Medulla oblongata (tissue), 1 donor: Measurements from ENCODE around the gene BRD4.
A peak's percentile ranks its signal among the peaks of the same experiment; 100 is the strongest.

Experiments used
- DNase-seq: peaks from one replicate; pipeline ENCODE4 v3.0.0-alpha.2; 2015; ENCODE audit errors: extremely low spot score

Gene BRD4

DNA sequence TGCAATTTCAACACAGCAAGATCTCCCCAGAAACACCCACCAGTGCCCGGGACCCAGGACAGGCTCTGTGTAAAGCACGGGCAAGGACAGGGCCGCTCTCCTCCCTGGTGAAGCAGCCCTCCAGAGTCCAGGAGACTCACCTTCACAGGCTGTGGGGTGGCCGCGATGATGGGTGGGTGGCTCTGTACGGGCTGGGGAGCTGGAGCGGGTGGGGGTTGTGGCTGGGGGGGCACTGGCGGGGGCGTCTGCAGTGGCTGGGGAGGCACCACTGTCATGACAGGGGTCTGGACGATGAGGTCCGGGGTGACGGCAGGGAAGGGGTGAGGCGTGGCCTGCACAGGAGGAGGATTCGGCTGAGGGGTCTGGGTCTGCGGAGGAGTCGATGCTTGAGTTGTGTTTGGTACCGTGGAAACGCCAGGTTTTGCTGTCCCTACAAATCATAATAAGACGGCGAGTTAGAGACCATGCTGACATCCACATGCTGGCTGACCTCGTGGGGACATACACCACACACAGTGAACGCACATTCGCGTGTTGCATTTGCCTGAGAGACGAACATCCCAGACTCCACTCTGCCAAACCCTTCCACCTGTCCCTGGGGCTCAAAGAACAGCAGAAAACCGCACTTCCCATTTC is 67.0 kb downstream of the BRD4 start:
- DNase-seq = no peak

DNA sequence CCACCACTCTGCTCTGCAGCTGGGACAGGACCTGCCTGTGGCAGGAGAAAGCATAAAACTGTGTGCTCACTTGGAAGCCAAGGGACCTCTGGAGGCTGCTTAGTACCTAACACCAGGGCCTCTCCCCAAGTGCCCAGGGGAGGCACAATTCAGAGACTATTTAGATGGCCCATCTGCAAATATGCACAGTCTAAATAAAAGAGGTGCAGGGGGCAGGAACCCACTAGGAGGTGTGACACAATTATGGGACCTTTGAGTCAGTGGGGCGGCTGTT is 67.5 kb downstream of the BRD4 start:
- DNase-seq = no peak

DNA sequence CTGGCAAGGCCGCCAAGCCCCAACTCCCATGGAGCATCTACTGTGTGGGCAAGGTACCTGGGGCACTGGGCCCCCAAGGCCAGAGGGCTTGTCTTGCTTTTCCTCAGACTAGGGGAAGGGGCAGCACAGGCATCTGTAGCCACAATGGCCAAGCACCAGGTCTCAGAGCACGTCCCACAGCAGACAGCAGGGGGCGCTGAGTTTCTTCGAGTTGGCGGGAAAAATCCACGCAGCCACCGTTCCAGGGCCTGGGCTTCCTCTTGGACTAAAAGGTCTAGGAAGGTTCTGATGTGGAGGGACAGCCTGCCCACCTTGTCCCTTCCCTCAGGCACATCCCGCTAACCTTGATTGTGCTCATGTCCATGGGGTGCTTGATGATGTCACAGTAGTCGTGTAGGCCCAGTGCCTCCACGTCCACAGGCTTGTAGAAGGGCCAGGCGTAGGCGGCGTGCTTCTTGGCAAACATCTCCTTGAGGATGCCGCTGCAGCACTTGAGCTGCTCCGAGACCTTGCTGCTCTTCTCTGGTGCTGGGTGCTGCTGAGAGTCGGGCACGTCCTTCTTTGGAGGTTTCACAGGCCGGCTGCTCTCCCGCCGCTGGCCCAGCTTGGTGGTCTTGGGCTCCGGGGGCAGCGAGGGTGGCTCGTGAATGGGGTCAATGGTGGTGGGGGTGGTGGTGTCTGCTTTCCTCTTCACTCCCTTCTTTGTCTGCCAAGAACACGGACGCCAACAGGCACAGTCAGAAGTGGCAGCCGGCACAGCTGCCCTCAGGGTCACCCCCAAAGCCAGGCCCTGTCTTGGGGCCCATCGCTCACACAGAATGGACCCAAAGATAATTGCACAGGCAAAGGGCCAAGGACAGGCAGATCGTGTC is 68.0 kb downstream of the BRD4 start:
- DNase-seq = peak; percentile 81

DNA sequence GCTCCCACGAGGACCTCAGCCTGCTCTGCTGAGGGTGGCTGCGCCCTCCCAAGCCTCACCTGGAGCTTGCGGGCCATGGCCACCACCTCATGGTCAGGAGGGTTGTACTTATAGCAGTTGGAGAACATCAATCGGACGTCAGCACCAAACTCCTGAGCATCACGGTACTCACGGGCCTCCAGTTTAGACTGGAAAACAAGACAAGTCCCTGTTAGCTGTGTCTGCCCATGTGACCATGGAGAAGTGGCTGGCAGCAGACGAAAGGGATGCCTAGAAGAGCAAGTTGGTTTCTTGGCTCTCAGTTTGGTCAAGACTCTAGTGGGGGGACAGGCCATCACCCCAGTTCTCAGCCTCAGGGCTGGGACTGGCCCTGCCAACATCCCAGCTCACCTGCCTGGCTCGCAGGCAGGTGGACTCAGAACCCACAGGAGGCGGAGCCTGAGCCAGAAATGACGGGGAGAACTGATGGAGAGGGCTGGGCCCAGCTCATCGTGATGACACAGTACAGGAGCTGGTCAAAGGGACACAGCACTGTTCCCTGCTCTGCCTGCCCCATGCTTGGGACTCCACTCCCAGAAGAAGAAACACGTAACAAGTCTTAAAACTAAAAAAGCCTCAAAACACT is 68.9 kb downstream of the BRD4 start:
- DNase-seq = no peak

DNA sequence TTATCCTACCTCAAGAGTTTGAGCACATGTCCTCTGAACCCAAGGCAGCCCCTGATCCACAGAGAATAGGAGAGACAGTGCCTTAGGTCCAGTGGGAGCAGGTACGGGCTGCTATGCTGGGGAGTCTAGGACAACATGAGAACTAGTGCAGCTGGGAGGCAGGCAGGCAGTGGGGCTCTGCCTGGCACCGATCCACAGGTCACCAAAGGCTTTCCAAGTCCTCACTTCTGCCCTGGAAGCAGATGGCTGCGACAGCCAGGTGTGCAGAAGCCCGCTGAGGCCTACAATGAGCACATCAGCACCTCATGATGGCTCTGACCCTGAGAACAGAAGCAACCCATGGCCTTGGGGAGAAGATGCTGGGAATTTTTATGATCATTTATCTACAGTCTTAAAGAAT is 70.3 kb downstream of the BRD4 start:
- DNase-seq = no peak

DNA sequence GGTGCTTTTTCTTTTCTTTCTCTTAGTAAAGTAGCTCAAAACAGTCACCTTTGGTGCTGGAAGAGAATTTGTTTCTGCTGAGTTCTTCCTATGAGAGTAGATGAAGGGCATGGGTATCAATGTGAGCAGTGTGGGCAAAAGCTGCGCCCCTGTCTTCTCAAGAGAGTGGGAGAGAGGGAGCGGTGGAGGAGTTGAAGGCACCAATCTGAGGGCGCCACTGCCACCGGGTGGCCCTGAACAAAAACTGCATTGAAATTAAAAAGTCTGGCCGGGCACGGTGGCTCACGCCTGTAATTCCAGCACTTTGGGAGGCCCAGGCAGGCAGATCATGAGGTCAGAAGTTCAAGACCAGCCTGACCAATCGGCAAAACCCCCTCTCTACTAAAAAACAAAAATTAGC is 71.4 kb downstream of the BRD4 start:
- DNase-seq = no peak

DNA sequence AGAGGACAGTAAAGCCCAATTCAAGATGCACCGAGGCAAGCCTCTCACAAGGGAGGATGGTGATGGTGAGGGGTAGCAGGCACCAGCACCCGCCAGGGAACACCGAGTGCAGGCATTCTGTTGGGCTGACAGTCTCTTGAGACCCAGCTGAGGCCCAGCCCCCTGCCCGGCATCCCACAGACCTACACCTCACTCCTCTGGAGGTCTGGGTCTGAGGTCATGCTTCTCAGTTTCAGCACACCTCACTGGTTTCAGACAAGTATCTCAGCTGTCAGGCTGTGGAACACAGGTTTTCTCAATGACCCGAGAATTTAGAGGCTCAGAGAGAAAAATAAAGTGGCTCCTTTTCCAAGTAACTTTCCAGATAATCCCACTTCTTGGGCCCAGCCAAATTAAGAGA is 72.4 kb downstream of the BRD4 start:
- no peak for DNase-seq

DNA sequence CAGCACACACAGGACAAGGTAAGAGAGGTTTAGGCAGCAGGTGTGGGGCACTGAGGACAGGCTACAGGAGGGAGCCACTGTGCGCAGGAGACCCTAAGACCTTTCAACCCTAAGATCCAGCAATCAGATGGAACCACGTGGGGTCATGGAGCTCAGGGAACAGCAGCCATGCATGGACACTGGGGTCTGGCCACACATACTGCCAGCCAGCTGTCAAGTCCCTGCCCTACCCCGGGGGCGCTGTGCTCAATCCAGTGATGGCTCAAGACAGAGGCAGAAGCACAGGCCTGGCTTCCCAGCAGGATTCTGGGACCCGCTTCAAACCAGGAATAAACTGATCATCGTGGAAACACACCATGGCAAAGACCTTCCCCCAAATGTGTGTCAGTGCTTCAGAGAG is 74.6 kb downstream of the BRD4 start:
- no peak for DNase-seq

DNA sequence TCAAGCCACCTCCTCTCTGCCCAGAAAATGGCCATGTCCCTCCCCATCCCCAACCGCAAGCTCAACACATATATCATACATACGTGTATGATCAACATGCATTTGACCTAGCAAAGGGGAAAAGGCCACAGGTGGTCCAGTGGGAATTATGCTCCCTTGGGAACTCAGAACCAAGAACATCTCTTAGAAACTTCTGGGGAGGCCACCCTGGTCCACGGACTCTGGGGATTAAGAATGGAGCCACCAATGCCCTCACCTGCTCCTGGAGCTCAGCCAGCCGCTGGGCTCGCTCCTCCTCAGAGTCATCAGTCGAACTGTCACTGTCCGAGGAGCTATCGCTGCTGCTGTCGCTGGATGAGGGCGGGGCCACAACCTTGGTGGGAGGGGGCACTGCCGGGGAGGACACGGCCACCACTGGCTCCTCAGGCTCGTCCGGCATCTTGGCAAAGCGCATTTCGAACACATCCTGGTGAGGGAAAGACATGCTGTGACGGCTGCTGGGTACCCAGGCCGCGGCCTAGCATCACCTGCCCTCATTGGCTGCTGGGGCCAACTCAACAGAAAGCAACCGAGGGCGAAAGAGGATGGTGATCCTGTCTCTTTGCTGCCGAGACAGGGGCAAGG is 75.5 kb downstream of the BRD4 start:
- DNase-seq = no peak

DNA sequence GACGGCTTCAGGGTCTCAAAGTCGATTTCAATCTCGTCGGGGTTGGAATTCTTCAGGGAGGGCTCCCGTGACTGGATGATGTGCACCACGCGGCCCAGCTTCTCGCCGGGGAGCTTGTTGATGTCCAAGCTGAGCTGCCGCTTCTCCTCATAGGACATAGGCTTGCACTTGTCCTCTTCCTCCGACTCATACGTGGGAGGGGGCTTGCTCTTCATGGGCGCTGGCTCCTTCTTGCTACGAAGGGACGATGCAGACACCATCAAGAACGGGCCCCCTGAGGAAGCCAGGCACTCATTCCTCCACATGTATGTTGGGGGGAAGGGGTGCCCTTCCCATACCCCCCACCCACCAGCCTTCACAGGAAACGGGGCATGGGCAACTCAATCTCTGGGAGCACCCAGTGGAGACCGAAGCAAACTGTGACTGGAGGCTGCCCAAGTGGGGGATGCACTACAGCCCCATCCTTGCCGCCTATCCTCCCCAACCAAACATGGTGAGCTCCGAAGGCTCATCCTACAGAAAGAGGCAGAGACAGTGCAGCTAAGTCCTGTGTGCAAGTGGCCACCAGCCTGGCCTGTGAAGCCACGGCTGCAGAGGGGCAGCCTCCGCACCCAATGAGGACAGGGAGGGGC is 76.9 kb downstream of the BRD4 start:
- no peak for DNase-seq

DNA sequence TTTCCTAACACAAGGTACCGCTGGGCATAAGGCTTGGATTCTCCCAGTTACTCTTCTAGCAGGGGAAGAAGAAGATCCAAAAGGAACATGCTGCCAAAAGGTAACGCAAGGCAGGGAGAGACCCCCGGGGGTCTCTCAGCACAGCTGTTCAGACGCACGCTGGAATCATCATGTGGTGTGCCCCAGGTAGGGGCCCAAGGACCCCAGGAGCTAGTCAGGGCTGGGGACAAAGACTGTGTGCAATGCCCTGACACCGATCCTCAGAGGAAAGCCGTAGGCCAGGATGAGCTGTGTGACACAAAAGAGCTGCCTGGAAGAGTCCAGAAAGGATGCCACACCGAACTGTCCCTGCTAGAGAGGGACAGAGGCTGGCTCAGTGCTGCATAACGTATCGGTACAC is 77.8 kb downstream of the BRD4 start:
- no peak for DNase-seq

DNA sequence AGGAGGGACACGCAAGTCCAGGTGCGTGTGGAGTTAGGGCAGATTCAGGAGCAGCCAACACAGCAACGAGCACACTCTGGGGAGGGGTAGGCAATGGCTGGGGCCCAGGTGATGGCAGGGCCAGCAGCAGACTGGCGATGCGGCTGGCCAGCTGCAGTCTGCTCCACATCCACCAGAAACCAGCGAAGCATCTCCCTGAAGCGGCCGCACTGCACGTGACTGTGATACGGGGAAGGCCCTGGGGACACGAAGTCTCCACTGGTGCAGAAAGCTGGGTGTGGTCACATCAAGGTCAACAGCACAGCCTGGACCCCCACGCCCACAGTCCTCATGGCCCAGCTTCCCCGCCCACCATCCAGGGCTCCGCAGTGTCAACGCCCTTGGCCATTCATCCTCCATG is 78.8 kb downstream of the BRD4 start:
- DNase-seq = no peak

DNA sequence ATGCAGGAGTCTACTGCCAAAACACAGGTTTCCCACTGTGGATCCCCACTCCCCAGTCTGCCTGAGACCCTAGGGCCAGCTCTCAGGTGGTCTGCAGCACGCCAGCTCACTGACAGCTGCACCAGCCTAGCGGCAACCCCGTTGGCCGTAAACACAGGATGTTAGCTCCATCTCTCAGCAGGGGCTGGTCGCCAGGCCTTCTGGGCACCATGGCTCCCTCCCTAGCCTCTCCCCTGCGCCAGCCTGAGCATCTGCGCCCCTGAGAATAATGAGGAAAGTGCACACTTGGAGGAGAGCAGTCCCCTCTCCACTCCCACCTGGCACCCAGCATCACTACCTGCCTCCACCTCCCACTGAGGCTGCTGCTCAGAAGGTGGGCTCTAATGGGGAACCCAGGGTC is 79.3 kb downstream of the BRD4 start:
- DNase-seq = no peak

DNA sequence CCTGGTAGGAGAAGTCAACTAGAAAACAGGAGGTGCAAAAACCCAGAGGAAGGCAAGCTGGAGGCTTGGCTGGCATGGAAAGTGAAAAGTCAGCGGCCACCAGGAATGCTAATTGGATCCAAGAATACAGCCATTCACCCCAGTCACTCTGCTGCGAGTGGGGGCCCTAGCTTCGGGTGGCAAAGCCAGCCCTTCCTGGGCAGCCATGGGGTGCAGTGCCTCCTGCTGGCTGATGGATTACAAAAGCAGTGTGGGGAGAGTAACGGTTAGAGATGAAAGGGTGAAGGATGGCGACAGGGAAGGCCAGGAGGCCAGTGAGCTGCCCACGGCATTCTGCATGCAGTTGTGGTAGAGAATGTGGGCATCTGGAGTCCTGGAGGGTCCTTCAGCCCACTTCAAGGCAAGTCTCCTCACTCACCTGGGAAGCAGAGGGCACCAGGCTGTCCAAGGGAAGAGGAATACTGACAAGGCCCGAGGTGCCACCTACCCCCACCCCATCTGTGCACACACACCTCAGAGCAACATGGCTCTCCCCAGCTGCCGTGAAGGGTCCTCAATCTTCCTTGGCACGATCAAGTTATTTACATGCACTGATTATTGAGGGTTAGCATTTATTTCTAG is 79.8 kb downstream of the BRD4 start:
- DNase-seq = peak; percentile 80

DNA sequence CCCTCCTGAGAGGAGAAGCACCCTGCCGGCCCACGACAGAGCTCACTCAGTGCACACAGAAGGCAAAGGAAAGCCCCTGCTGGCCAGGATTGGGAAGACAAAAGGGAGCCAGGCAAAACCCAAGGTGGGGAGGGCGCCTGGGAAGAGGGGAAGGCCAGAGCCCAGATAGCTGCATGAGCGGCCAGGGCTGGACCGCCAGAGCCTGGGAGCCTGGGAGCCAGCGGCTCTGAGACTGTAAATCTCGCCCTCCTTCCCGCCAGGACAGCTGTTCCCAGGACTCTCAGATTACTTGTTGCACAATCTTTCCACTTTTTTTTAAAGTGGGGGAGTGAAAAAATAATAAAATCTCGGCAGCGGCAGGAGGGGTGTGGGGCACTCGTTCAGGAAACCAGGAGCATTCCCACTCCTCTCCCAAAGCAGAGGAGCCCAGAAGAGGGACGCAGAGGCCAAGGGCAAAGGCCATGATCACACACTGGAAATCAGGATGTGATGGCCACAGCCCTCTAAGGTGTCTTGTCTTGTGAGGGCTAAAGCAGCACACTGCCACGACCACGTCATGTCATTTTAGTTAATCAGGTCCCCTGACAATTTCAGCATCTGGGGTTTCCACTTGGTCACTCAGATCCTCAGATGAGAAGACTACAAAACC is 80.5 kb downstream of the BRD4 start:
- DNase-seq = peak; percentile 30

DNA sequence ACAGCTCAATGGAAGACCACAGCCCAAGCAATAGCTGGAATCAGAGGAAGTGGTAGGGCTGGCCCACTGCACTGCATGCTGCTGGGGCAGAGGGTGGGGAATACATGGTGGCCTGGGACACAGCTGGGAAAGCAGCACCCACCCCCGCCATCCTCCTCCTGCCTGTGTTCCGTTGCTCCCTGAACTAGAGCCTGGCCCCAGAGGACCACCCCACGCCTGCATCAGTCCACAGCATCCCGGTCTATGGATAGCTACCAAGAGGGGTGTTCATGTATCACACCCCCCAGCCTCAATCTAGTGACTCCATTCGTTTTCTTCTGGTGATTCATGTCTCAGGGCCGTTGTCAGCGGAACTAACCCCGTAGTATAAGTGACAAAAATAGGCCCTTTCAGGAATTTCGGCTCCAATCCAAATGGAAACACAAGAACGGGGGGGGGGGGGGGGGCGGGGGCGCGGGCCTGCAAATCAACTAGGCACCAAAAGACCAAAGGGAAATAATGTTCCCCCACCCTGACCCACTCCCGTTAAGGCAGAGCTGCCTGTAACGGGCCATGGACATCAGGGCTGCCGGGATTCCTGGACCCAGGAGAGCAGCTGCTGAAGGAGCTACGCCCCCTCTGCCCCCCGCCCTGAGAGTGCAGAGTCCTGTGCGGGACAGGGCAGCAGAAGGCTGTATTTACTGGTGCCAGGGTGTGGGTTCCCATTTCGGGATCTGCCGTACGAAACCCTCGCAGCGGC is 81.2 kb downstream of the BRD4 start:
- no peak for DNase-seq

DNA sequence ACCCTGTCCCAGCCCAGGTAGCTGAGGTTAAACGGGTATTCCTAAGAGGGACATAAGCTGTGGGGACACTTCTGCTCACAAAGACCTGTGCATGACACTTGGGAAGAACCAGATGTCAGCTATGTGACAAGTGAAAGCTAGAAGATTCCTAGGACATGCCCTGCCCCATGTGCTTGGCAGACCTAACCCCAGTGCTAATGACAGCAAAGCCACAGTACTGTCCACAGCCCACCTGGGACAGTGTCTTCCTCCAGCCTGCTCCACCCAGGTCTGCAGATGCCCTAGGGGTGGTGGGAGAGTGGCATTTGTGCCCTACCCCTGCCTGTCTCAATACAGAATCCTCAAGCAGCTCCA is 81.7 kb downstream of the BRD4 start:
- DNase-seq = no peak

DNA sequence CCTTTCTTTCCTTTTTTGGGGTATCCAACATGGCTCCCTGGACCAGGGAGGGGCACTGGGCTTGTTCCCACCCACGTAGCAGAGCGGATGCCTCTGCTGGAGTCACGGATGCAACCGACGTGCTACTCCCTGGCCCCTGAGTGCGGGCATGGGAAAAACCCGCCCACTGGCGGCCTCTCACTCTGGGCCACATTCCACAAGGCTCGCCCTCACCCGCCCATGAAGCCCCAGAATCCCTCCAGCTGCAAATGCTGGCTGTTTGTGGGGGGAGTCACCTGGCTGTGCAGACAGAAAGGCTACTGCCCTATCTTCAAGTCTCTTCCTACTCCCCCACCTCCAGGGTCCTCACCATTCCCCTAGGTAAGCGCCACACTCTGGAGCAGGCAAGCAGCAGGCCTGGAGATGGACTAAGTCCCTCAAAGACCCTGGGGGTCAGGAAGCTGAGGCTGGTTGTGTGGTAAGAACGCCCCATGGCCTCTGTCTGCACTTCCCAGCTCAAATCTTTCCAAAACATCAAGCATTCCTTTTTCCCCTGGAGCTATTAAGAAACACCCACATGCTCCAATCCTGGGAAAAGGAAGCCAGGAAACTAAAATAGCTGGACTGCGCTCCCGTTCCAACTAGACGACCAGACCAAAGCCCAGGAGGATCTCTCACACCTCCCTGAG is 82.2 kb downstream of the BRD4 start:
- no peak for DNase-seq

DNA sequence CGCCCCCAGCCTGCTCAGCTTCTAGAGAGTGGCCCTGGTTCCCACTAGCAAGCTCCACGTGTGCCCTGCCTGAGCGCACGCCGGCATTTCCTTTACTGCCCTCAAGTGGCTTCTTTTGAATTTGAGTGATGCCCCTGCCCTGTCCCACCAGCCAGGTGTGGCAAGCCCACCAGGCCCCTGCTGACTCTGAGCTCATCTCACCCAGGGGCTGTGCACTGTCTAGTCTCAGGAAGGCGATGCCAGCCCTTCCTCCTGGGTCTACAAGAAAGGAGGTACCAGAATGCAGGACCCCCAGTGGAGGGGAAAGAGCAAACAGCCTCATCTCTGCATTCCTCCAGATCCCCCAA is 82.8 kb downstream of the BRD4 start:
- DNase-seq = no peak
